Measurements from ENCODE around the gene ZDHHC7.
"Not testable (repeated sequence)": the region's sequence is repeated elsewhere in the genome, so short reads cannot be mapped to it uniquely, and the experiment has no call there.

The ZDHHC7 gene

DNA sequence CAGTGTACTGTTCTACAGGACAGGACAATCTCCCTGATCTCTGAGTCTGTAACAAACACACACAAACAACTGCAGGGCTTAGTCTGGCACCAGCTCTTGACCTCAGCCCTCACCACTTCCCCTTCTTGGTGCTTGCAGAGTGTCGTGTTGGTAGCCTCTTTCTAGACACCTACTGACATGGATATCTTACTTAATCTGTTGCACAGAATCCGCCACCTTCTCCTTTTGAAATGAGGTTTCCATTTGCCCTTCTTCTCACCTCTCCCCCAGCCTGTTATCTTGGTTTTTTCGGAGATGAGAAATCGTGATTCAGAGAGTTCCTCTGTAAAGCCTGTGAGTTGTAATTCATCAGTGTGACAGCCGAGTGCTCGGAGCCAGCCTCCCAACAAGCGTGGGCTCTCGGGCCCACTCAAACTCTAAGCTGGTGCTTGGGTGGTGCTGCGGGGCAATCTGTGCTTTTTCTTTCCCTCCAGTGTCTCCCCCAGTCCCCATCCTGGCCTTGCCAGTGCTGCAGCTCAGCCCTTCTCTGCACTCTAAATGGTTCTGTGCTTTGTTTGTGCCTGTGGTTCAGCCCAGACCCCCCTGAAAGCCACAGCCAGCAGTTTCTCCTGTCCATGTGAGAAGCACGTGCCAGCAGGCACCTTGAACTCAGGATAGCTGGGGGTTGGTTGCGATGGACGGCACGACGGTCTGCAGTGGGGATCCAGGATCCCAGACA is 44.3 kb upstream of the ZDHHC7 start:
- H3K9me3 ChIP-seq (ENCODE audit: severe bottlenecking): no peaks in the 10 kb centered on the region

DNA sequence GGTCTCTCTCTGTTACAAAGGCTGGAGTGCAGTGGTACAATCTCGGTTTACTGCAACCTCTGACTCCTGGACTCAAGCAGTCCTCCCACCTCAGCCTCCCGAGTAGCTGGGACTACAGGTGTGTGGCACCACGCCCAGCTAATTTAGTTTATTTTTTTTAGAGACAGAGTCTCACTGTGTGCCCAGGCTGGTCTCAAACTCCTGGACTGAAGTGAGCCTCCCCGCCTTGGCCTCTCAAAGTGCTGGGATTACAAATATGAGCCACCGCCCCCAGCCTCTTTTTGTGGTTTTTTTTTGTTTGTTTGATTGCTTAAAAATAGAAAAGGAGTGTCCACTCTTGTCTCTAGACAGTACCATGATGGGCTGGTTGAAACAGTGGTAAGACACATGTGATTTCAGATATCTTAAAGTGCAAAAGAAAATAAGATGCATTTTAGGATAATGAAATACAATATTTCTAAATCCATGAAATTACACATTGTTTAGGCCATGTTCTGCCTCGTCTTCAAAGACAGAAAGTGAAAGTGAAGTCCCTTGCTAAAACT is 43.7 kb upstream of the ZDHHC7 start:
- H3K36me3 ChIP-seq: no peaks in the 10 kb centered on the region
- no peaks in the 10 kb centered on the region for H3K9me3 ChIP-seq (ENCODE audit: severe bottlenecking)
- H3K27ac ChIP-seq: no peak overlapping the region
- TF ChIP-seq, protein P1, sequence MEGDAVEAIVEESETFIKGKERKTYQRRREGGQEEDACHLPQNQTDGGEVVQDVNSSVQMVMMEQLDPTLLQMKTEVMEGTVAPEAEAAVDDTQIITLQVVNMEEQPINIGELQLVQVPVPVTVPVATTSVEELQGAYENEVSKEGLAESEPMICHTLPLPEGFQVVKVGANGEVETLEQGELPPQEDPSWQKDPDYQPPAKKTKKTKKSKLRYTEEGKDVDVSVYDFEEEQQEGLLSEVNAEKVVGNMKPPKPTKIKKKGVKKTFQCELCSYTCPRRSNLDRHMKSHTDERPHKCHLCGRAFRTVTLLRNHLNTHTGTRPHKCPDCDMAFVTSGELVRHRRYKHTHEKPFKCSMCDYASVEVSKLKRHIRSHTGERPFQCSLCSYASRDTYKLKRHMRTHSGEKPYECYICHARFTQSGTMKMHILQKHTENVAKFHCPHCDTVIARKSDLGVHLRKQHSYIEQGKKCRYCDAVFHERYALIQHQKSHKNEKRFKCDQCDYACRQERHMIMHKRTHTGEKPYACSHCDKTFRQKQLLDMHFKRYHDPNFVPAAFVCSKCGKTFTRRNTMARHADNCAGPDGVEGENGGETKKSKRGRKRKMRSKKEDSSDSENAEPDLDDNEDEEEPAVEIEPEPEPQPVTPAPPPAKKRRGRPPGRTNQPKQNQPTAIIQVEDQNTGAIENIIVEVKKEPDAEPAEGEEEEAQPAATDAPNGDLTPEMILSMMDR (IDR thresholded peaks at IDR 0.05; ENCODE audit: low read depth, low read length): no peak
- H3K27me3 ChIP-seq (ENCODE audit: insufficient read depth, low read depth, severe bottlenecking): no peaks in the 10 kb centered on the region
- no peak overlapping the region for H3K4me3 ChIP-seq (ENCODE audit: low read depth, low read length)
- DNase-seq: no peak

More for the DNA sequence above, 44.3 kb upstream of the ZDHHC7 start:
- TF ChIP-seq, protein P1 (IDR thresholded peaks at IDR 0.05; ENCODE audit: low read depth, low read length): no peak
- Histone ChIP-seq H3K4me3 (ENCODE audit: low read depth, low read length) (no peak overlapping the region), H3K27ac (no peak overlapping the region), H3K36me3 (no peaks in the 10 kb centered on the region), H3K27me3 (ENCODE audit: insufficient read depth, low read depth, severe bottlenecking) (no peaks in the 10 kb centered on the region)
- no peak for DNase-seq

DNA sequence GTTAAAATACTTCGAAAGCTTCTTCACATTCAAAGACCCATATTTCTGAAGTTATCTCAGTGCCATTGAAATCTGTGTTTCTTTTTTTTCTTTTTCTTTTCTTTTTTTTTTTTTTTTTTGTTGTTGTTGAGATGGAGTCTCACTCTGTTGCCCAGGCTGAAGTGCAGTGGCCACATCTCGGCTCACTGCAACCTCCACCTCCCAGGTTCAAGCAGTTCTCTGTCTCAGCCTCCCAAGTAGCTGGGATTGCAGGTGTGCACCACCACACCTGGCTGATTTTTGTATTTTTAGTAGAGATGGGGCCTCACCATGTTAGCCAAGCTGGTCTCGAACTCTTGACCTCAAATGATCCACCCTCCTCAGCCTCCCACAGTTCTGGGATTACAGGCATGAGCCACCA is 43.0 kb upstream of the ZDHHC7 start:
- not testable (repeated sequence) for H3K27ac ChIP-seq; H3K9me3 ChIP-seq (ENCODE audit: severe bottlenecking); H3K36me3 ChIP-seq; H3K4me3 ChIP-seq (ENCODE audit: low read depth, low read length); H3K27me3 ChIP-seq (ENCODE audit: insufficient read depth, low read depth, severe bottlenecking); DNase-seq

DNA sequence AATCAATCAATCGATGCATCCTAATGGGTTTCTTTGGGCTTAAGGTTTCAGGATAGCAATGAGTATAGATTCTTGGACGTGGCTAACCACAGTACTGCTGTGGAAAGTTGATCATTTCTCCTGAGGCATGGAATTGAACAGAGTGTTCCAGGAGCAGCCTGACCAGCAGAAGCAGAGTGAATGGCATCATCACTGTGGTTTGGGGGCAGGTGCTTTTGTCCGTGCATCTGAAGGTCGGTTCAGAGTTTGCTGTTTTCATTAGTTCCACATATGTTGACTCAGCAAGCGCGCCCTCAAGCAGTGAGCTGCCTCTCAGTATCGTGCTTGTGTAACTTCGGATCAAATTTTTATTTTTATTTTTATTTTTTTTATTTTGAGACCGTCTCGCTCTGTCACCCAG is 41.2 kb upstream of the ZDHHC7 start:
- DNase-seq: no peak
- Histone ChIP-seq H3K36me3 (no peaks in the 10 kb centered on the region), H3K27ac (no peak overlapping the region), H3K9me3 (ENCODE audit: severe bottlenecking) (no peaks in the 10 kb centered on the region), H3K27me3 (ENCODE audit: insufficient read depth, low read depth, severe bottlenecking) (no peaks in the 10 kb centered on the region), H3K4me3 (ENCODE audit: low read depth, low read length) (no peak overlapping the region)
- TF ChIP-seq, protein P1 (IDR thresholded peaks at IDR 0.05; ENCODE audit: low read depth, low read length): no peak

DNA sequence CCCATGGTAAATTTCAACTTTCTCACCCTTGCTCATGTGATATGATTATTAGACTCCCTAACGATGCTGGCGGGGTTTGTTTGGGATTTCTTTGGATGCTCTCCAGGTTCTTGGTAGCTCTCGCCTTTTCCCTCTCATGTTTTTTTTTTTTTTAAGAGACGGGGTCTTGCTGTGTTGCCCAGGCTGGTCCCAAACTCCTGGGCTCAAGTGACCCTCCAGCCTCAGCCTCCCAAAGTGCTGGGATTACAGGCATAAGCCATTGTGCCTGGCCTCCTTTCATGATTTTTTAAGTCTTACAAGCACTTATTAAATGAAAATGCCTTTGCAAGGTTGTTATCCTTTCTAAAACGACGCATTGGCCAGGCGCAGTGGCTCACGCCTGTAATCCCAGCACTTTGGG is 40.3 kb upstream of the ZDHHC7 start:
- H3K9me3 ChIP-seq (ENCODE audit: severe bottlenecking): no peaks in the 10 kb centered on the region
- no peak overlapping the region for H3K27ac ChIP-seq
- H3K36me3 ChIP-seq: no peaks in the 10 kb centered on the region
- no peaks in the 10 kb centered on the region for H3K27me3 ChIP-seq (ENCODE audit: insufficient read depth, low read depth, severe bottlenecking)
- no peak overlapping the region for H3K4me3 ChIP-seq (ENCODE audit: low read depth, low read length)
- DNase-seq: no peak
- TF ChIP-seq, protein P1 (IDR thresholded peaks at IDR 0.05; ENCODE audit: low read depth, low read length): no peak

DNA sequence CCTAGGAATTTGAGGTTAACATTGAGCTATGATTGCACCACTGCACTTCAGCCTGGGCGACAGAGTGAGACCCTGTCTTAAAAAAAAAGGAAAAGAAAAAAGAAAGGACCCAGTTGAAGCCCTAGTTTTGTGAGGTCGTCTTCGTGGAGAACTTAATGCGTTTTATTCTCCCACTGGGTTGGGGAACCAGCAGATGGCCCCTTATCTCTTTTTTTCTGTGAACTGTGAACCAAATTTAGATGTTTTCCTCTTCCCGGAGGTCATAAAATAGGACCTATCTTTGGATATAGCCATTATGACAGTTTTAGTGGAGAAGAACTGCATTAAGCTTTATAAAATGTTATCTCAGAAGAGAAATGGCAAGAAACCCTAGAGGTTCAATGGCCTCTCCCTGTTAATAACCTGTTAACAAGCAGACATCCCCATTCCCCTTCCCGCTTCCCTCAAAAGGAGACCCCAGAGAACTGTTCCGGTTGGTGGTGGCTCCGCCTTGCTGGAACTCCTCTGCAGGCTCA is 39.8 kb upstream of the ZDHHC7 start:
- Histone ChIP-seq H3K9me3 (ENCODE audit: severe bottlenecking) (no peaks in the 10 kb centered on the region), H3K4me3 (ENCODE audit: low read depth, low read length) (no peak overlapping the region), H3K27me3 (ENCODE audit: insufficient read depth, low read depth, severe bottlenecking) (no peaks in the 10 kb centered on the region), H3K36me3 (no peaks in the 10 kb centered on the region), H3K27ac (no peak overlapping the region)
- DNase-seq: no peak
- TF ChIP-seq, protein P1 (IDR thresholded peaks at IDR 0.05; ENCODE audit: low read depth, low read length): no peak
